Transverse colon (tissue), 3 donors: ENCODE data around the gene TANGO6.
A peak's percentile ranks its signal among the peaks of the same experiment; 100 is the strongest.

ENCODE experiments used
- POLR2A ChIP-seq: fragments of 450-650 bp; IDR thresholded peaks from one replicate; pipeline ENCODE4 v1.6.1; 2016; ENCODE audit warnings: antibody characterized with exemption, mild to moderate bottlenecking, moderate library complexity
- TF ChIP-seq, protein P1 (sequence below), 5 experiments: fragments of 200-600 bp in 3 of 5; fragments of 450-650 bp in 2 of 5; sonication (generic) in 3 of 5; IDR thresholded peaks; 1 replicate in 2 of 5; 2 replicates in 3 of 5; pipeline ENCODE4 v1.5.1; 2016 to 2017; ENCODE audit warnings: antibody characterized with exemption in 5 of 5, inconsistent platforms in 3 of 5, mild to moderate bottlenecking in 2 of 5, moderate library complexity in 1 of 5

GRCh38 chr16:69123910-69124309 is 280.6 kb downstream of the TANGO6 start:
- no peak for TF ChIP-seq POLR2A
- TF ChIP-seq, protein P1, sequence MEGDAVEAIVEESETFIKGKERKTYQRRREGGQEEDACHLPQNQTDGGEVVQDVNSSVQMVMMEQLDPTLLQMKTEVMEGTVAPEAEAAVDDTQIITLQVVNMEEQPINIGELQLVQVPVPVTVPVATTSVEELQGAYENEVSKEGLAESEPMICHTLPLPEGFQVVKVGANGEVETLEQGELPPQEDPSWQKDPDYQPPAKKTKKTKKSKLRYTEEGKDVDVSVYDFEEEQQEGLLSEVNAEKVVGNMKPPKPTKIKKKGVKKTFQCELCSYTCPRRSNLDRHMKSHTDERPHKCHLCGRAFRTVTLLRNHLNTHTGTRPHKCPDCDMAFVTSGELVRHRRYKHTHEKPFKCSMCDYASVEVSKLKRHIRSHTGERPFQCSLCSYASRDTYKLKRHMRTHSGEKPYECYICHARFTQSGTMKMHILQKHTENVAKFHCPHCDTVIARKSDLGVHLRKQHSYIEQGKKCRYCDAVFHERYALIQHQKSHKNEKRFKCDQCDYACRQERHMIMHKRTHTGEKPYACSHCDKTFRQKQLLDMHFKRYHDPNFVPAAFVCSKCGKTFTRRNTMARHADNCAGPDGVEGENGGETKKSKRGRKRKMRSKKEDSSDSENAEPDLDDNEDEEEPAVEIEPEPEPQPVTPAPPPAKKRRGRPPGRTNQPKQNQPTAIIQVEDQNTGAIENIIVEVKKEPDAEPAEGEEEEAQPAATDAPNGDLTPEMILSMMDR (IDR thresholded peaks at IDR 0.05) = peak; percentile 63 to 82 (median 65)
